Activated CD8-positive, alpha-beta memory T cell treated with anti-CD3 and anti-CD28 coated beads for 1 hour (primary cell): ENCODE results near the gene PECR.
"Not testable (repeated sequence)": the region's sequence is repeated elsewhere in the genome, so short reads cannot be mapped to it uniquely, and the experiment has no call there.

Experiments used
- DNase-seq, 2 donors: peaks; one replicate each; pipeline ENCODE4 v3.0.0-alpha.2; 2020; ENCODE audit warnings: low read depth in 1 of 2; ENCODE audit errors: extremely low read depth in 1 of 2

The PECR gene

GRCh38 chr2:216107320-216107719, 25.7 kb upstream of the PECR start:
- DNase-seq, result no peak

DNA sequence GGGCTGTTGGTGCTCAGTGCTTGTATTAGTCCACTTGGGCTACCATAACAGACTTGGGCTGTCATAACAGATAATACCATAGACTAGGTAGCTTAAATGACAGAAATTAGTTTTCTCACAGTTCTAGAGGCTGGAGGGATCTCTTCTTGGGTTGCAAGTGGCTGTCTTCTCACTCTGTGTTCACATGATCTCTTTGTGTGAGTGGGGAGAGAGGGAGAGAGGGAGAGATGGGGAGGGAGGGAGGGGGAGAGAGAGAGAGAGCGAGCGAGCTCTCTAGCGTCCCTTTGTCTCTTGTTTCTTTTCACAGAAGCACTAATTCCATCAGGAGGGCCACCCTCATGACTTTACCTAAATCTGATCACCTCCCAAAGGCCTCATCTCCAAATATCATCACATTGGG, 23.1 kb upstream of the PECR start:
- no peak for DNase-seq

GRCh38 chr2:216103213-216103612, 21.6 kb upstream of the PECR start:
- DNase-seq, result no peak

DNA sequence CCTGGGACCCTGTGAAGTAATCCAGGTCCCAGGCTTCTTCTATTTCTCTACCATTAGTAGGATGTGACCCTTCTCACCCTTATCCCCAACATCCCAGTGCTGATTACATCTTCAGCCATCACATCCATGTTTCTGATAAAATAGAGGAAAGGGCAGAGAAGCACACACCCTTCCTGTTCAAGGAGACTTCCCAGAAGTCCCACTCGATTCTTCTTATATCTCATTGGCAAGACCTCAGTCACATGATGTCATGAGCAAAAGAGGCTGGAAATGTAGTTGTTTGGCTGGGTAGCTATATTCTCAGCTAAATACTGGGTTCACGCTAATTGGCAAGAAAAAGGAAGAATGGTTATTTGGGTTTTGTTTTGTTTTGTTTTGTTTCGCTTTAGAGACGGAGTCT, 19.5 kb upstream of the PECR start:
- DNase-seq, result no peak

- DNase-seq, result no peak
These were observed 17.1 kb upstream of the PECR start for GRCh38 chr2:216098421-216099334.

- no peak for DNase-seq
These were observed 13.1 kb upstream of the PECR start for GRCh38 chr2:216094701-216095100.

DNA sequence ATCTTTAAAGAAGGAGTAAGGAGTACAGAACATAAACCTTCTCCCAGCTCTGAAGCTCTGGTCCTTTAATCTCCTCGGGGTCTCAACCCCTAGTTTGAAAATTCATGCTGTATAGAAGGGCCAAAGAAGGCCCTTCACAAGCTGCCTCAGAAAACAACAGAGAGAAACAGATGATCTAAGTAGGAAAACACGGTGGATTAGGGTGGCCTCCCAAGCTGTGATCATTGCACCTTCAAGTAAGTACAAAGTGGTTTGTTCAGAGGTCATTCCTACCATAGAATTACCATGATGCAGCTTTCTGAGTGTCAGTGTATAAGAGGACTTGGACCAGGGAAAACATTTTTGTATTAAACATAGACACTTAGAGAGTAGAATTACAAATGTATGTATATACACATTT, 11.0 kb upstream of the PECR start:
- no peak for DNase-seq

- no peak for DNase-seq
These were observed 8.8 kb upstream of the PECR start for GRCh38 chr2:216090369-216090786.

- DNase-seq, result no peak
These were observed 4.7 kb upstream of the PECR start for GRCh38 chr2:216086207-216086893.

GRCh38 chr2:216084547-216084946, 2.9 kb upstream of the PECR start:
- DNase-seq, result no peak

DNA sequence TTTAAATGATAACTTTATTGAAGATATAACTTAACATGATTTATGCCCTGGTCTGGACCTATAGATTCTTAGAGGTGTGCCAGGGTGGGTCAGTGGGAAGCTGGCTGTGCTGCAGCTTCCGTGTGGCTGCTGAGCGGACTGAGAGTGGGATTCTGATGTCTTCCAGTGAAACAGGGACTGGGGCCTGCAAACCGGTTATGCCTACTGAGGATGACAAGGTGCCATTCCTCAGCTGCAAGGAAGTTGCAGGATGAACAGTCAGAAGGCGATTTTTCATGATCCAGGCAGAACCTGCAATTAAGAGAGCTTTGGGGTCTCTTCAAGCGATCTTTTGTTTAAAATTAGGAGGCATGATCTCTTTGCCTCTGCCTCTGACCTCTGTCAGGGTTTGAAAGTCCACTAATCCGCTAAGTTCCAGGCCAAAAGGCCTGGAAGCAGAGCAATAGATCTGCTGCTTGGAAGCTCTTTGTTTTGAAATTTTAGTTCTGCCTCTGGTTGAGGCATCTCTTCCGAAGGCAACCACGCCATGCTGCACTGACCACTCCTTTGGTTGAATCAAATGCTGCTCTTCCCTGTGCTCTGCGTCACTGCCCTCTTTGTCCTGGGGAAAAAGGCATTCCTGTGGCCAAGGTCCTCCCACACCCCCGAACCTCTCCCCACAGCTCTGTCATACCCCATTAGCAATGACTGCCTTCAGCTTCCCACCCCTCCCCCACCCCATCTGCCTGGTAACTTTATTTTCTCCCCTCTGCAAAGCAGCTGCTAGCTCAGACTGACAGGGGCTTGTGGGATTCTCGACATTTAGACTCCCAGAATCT, 2.1 kb upstream of the PECR start:
- DNase-seq, result no peak

GRCh38 chr2:216082805-216083204, 1.2 kb upstream of the PECR start:
- DNase-seq, result no peak

- DNase-seq, result no peak
These were observed 605 bp upstream of the PECR start for GRCh38 chr2:216082117-216082711.

DNA sequence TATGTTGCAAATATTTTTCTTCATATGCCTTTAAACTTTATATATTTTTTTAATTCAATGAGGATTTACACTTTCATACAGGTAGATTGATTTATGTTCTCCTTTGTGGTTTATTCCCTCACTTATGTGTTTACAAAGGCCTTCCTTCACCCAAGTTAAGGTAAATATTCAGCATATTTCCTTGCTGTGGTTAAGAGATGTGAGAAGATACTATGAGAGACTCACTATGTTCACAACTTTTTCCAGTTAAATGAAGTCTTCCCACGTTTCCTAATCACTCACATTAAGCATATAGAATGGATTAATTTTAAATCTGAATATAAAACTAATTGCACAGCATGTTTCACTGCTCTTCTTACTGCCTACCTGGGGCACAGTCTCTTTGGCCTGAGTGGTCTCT, 597 bp downstream of the PECR start:
- DNase-seq, result no peak

DNA sequence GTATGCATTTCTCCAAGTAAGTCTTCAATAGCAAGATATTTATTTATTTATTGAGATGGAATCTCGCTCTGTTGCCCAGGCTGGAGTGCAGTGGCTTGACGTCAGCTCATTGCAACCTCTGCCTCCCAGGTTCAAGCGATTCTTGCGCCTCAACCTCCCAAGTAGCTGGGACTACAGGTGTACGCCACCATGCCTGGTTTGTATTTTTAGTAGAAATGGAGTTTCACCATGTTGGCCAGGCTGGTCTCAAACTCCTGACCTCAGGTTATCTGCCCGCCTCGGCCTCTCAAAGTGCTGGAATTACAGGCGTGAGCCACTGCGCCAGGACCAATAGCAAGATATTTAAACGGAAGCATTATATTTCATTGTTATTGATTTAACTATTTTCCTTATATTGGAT, 1.6 kb downstream of the PECR start:
- DNase-seq, result not testable (repeated sequence)

DNA sequence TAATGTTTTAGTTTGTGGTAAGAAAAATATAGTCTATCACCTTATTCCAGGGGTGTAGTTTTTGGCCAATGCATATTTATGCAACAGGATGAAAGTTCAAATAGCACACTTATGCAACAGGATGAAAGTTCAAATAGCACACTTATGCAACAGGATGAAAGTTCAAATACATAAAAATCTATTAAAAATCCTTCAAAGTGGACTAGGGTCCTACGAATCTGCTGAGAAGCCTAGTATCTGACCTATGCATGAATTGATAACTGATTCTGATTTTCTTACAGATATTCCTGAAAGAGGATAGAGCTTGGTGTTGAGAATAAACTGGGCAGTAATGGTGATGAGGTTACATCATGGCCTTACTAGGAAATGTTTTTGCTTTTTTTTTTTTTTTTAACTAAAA, 2.8 kb downstream of the PECR start:
- no peak for DNase-seq

- no peak for DNase-seq
These were observed 5.8 kb downstream of the PECR start for GRCh38 chr2:216075510-216076485.

DNA sequence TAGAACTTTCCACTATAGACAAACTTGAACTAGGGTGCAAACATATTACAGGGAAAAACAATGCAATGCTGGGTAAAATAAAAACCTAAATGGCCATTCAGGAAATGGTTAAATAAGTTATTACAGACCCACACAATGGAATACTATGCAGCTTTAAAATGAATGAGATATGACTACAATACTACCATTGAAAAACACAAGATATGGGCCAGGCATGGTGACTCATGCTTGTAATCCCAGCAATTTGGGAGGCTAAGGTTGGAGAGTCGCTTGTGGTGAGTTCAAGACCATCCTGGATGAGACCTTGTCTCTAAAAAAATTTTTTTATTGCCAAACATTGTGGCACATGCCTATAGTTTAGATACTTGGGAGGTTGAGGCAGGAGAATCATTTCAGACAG, 6.8 kb downstream of the PECR start:
- DNase-seq, result no peak

GRCh38 chr2:216074380-216074779, 7.2 kb downstream of the PECR start:
- no peak for DNase-seq

- no peak for DNase-seq
These were observed 7.8 kb downstream of the PECR start for GRCh38 chr2:216073773-216074172.
